Measurements from ENCODE around the gene FIBP. TPM values are rescaled to one million over a fixed set of nuclear protein-coding genes. Genes with fewer than 3 reads are reported as not detected.
A peak's percentile ranks its signal among the peaks of the same experiment; 100 is the strongest.

The FIBP gene
- total and polyA plus RNA-seq, 4 donors = 47.1 to 77.2 (median 62.2) TPM

DNA sequence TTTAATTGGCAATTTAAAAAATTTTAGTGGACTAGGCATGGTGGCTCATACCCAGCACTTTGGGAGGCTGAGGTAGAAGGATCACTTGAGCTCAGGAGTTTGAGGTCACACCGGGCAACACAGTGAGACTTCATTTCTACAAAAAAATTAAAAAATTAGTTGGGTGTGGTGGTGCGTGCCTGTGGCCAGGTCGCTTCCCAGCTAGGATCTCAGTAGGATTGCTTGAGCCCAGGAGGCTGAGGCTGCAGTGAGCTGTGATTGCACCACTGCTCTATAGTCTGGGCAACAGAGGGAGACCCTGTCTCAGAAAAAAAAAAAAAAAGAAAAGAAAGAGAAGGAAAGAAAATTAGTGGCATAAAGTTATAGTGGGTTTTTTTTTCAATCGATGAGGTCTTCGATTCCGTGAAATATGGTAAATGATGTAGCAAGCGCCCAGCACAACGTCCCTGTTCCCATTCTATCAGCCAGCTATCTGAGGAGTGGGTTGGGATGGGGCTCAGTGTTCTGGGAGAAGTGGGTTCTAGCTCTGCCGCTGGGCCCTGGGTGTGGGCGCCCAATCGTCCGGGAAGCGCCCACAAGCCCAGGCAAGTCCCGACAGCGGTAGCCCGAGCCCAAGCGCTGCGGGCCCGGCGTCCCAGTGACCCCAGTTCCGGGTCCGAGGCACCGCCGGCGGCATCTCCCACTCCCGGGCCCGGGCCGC lies 10.5 kb upstream of the FIBP start:
- 25% methylated on average over 26 to 28 of the region's 28 CpGs for WGBS, 2 donors
- TF ChIP-seq, protein P1, sequence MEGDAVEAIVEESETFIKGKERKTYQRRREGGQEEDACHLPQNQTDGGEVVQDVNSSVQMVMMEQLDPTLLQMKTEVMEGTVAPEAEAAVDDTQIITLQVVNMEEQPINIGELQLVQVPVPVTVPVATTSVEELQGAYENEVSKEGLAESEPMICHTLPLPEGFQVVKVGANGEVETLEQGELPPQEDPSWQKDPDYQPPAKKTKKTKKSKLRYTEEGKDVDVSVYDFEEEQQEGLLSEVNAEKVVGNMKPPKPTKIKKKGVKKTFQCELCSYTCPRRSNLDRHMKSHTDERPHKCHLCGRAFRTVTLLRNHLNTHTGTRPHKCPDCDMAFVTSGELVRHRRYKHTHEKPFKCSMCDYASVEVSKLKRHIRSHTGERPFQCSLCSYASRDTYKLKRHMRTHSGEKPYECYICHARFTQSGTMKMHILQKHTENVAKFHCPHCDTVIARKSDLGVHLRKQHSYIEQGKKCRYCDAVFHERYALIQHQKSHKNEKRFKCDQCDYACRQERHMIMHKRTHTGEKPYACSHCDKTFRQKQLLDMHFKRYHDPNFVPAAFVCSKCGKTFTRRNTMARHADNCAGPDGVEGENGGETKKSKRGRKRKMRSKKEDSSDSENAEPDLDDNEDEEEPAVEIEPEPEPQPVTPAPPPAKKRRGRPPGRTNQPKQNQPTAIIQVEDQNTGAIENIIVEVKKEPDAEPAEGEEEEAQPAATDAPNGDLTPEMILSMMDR (IDR thresholded peaks at IDR 0.05; ENCODE audit: control extremely low read depth, extremely low read depth) = no peak
- H3K4me1 ChIP-seq (ENCODE audit: control insufficient read depth in 5 of 5, insufficient read depth in 5 of 5, low read length in 5 of 5) = peaks cover 0 to 7% (median 0%) of the 10 kb centered on the region in 5 donors
- no peaks in the 10 kb centered on the region for H3K36me3 ChIP-seq (ENCODE audit: control insufficient read depth in 4 of 4, insufficient read depth in 4 of 4, low read length in 4 of 4)
- no peak overlapping the region for H3K9ac ChIP-seq (ENCODE audit: insufficient read depth in 1 of 2, low read length in 2 of 2)
- peaks cover 0 to 56% (median 37%) of the 10 kb centered on the region in 3 donors for H3K27me3 ChIP-seq (ENCODE audit: control insufficient read depth in 3 of 3, insufficient read depth in 3 of 3, low read length in 2 of 3)
- H3K27ac ChIP-seq (ENCODE audit: low read depth in 1 of 2, low read length in 1 of 2) = peak overlapping the region; percentile 86 to 93
- no peaks in the 10 kb centered on the region for H3K9me3 ChIP-seq (ENCODE audit: control insufficient read depth in 4 of 4, insufficient read depth in 3 of 4, low read length in 3 of 4)
- no peak for ATAC-seq (ENCODE audit: insufficient read depth, low FRiP score)
- no peak for DNase-seq
- peak overlapping the region; percentile 59 for H3K4me3 ChIP-seq

DNA sequence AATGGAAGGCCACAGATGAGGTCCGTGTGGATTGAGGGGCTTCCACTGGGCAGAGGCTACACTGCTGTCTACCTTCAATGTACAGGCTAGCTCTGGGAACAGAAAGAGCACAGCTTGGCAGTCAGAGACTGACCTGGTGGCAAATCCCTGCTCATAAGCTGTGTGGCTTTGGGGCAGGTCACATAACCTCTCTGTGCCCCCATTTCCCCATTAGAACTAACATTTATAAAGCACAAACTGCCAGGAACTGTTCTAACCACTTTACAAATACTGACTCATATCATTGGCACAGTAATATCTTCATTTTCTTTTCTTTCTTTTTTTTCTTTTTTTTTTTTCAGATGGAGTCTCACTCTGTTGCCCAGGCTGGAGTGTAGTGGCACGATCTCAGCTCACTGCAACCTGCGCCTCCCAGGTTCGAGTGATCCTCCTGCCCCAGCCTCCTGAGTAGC lies 8.8 kb upstream of the FIBP start:
- no peak overlapping the region for H3K9ac ChIP-seq (ENCODE audit: insufficient read depth in 1 of 2, low read length in 2 of 2)
- no peak overlapping the region for H3K27ac ChIP-seq (ENCODE audit: low read depth in 1 of 2, low read length in 1 of 2)
- TF ChIP-seq, protein P1 (IDR thresholded peaks at IDR 0.05; ENCODE audit: control extremely low read depth, extremely low read depth) = no peak
- peaks cover 0 to 15% (median 5%) of the 10 kb centered on the region in 5 donors for H3K4me1 ChIP-seq (ENCODE audit: control insufficient read depth in 5 of 5, insufficient read depth in 5 of 5, low read length in 5 of 5)
- DNase-seq = no peak
- no peaks in the 10 kb centered on the region for H3K36me3 ChIP-seq (ENCODE audit: control insufficient read depth in 4 of 4, insufficient read depth in 4 of 4, low read length in 4 of 4)
- no peaks in the 10 kb centered on the region for H3K9me3 ChIP-seq (ENCODE audit: control insufficient read depth in 4 of 4, insufficient read depth in 3 of 4, low read length in 3 of 4)
- peaks cover 0 to 49% (median 33%) of the 10 kb centered on the region in 3 donors for H3K27me3 ChIP-seq (ENCODE audit: control insufficient read depth in 3 of 3, insufficient read depth in 3 of 3, low read length in 2 of 3)
- H3K4me3 ChIP-seq = no peak overlapping the region
- 97 to 100% methylated on average over 4 of the region's 4 CpGs for WGBS, 2 donors
- no peak for ATAC-seq (ENCODE audit: insufficient read depth, low FRiP score)

DNA sequence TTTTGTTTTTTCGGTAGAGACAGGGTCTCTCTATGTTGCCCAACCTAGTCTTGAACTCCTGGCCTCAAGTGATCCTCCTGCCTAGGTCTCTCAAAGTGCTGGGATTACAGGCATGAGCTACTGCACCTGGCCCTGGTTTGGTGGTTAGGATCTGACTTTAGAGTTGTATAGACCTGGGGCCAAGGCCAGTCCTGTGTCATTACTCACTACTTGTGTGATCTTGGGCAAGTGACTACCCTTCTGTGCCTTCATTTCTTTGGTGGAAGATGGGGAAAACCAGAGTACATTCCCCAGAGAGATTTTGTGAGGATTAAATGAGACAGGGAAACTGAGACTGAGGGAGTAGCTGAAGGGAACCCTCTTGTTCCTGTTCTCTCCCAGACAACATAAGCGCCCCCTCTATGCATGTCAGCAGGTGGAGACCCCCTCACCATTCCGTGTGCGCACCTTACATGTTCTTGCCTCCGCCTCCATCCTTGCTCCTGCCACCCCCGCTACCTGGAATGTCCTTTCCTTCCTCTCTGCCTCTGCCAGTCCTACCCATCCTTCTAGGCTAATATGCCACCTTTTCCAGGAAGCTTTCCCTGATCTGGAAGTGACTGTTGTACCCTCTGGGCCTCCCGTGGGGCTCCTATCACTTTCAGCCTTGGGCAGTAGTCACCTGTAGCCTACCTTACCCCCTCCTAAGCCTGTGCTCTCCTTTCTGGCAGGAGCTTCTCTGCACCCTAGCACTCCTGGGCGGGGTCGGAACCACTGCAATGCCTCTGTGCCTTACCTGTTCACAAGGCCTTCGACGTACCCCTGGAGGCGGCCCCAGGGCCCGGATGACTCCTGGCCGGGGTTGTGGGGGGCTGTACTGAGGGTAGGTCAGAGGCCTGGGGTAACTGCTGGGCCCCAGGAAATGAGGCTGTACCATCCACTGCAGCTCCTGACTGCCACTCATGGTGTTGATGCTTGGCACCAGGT lies 8.0 kb upstream of the FIBP start:
- Histone ChIP-seq H3K27ac (ENCODE audit: low read depth in 1 of 2, low read length in 1 of 2) (no peak overlapping the region), H3K4me3 (no peak overlapping the region), H3K4me1 (ENCODE audit: control insufficient read depth in 5 of 5, insufficient read depth in 5 of 5, low read length in 5 of 5) (peaks cover 0 to 23% (median 5%) of the 10 kb centered on the region in 5 donors), H3K9me3 (ENCODE audit: control insufficient read depth in 4 of 4, insufficient read depth in 3 of 4, low read length in 3 of 4) (no peaks in the 10 kb centered on the region), H3K36me3 (ENCODE audit: control insufficient read depth in 4 of 4, insufficient read depth in 4 of 4, low read length in 4 of 4) (no peaks in the 10 kb centered on the region), H3K27me3 (ENCODE audit: control insufficient read depth in 3 of 3, insufficient read depth in 3 of 3, low read length in 2 of 3) (peaks cover 0 to 42% (median 30%) of the 10 kb centered on the region in 3 donors), H3K9ac (ENCODE audit: insufficient read depth in 1 of 2, low read length in 2 of 2) (no peak overlapping the region)
- ATAC-seq (ENCODE audit: insufficient read depth, low FRiP score) (no peak), DNase-seq (no peak)
- TF ChIP-seq, protein P1 (IDR thresholded peaks at IDR 0.05; ENCODE audit: control extremely low read depth, extremely low read depth) = no peak
- 94% methylated on average over 14 of the region's 14 CpGs for WGBS, 2 donors

Data from lung (tissue), 12 donors.